GM21390 (cell line): ENCODE data around the gene CDK17.
"Not testable (repeated sequence)": the region's sequence is repeated elsewhere in the genome, so short reads cannot be mapped to it uniquely, and the experiment has no call there.

Source experiments
- ATAC-seq: cut with Tn5 transposase; IDR thresholded peaks from one replicate; pipeline ENCODE4 v1.9.1; 2021; ENCODE audit not compliant: unreplicated experiment

Gene CDK17

DNA sequence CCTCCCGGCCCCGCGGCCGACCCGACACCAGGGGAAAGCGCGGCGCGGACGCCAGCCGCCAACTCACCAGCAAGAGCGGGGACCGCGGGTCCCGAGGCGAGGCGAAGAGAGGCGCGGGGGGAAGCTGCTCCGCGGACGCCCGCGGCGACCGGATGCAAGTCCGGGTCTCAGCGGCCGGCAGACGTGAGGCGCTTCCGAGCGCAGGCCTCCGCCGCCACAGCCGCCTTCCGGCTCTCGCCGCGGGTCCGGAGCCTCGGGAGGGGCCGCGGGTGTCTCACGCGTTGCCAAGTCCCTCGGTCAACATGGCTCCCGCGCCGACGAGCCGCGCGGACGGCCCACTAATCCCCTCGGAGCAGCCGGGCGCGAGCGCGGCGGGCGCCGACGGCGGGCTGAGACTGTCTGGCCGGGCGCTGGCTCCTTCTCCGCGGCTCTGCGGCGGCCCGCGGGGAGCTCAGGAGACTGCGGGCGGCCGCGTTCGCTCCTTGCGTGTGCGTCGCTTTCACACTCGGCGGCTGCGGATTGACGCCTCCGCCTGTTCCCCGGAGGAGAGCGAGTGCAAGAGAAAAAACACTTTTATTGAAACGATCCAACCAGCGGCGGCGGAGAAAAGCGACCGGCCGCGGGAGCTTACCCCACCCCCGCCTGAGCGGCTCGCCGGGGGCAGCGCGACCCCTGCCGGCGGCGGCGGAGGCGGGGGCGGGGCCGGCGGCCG, at the start of gene CDK17:
Gene CDK17, minus strand, starts transcription at position 521 of the 712 bp plus-strand sequence. CDS start 65,603 bp downstream, outside the sequence.
- peak; percentile 54 for ATAC-seq

DNA sequence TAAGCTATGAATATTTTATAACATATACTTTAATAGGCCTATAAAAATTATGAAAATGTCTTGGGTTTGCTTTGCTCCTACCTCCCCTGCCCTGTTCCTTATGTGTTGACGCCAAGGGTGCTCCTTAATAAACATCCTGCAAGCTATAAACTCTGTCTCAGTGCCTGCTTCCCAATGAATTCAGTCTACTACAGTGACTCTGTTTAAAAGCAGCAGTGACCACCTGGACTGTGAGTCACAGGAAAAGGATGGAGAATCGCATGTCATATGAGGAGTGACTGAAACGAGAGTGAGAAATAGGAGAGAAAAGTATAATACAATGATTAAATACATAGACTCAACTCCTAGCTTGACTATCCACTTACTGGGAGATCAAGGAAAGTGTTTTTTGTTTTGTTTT, 48.1 kb upstream of the CDK17 start:
- ATAC-seq: no peak

DNA sequence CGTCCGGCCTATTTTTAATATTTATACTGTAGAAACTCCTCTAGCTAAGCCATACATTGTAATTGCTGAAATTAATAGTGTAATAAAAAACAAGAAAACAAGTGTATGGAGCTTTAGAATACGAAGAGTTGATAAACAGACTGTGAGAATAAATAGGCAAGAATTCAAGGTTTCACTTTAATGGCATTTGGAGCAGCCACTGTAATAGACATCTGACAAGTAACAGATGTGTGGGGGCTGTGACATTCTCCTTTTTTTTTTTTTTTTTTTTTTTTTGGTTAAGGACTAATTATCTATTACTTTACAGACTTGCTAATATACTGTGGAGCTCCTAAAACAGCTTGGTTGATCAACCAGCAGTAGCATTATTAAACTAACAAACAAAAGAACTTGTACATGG, 47.0 kb upstream of the CDK17 start:
- no peak for ATAC-seq

DNA sequence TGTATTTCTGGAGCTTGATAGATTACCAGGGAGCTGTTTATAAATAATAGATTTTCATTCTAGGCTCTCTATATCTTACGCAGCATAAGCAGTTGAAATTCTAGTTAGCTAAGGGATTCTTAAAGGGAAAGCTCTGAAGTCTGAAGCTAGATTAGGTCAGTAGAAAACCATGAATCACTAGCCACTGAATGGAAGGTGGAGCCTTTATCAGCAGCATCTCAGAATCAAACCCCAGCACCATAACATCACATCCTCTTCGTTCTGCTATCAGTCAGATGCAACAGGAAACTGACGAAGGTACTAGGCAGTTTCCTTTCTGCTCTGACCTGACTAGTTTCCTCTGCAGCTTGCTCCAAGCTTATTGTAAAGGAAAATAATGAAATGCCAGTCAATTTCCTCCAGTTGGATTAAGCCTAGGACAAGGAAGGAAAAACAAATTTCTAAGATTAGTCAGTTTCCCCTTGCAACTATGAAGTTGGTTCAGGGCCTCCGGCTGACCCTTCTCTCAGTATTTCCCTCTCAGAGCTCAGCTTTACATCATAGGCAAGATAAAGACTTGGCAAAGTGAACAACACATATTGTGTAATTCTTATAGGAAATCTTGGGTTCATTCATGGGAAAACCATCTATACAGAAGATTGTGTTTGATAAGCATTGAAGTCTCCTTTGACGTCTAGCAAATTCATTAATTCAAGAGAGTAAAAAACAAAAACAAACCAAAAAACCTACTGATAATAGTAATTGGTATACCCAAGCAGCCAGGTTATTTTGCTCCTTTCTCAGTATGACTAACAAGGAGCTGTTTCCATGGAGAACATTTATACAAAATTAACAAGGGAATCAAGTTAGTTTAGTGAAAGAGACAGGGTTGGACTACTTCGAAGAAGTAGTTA, 45.7 kb upstream of the CDK17 start:
- peak; percentile 99 for ATAC-seq

DNA sequence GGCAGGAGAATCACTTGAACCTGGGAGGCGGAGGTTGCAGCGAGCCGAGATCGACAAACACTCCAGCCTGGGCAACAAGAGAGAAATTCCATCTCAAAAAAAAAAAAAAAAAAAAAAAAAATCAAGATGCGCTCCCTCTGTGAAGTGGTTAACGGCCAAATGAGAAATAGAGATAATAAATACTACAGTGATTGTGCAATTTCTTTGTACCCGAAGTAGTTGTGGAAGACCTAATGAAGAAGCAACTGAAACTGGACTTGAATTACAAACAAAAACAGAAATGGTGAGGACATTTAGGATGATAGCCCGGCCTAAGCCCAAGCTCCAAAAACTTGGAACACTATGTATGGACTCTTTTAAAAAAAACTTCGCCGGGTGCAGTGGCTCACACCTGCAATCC, 44.2 kb upstream of the CDK17 start:
- no peak for ATAC-seq

DNA sequence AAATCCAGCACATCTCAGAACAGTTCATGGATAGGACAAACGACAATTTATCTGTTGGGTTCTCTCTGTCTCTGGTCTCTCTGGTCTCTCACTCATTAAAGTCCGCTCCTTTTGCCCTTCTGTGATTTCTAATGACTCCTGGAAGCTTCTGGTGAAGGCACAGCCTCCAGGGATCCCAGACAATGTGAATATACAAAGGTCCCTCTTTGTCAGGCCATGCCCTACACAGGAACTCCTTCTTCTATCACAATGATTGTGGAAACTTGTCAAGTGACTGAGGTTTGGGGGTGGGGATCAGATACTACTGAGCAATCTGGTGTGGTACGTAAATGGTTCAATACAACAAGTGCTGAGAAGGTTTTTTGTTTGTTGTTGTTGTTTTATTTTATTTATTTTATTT, 42.7 kb upstream of the CDK17 start:
- ATAC-seq: no peak

DNA sequence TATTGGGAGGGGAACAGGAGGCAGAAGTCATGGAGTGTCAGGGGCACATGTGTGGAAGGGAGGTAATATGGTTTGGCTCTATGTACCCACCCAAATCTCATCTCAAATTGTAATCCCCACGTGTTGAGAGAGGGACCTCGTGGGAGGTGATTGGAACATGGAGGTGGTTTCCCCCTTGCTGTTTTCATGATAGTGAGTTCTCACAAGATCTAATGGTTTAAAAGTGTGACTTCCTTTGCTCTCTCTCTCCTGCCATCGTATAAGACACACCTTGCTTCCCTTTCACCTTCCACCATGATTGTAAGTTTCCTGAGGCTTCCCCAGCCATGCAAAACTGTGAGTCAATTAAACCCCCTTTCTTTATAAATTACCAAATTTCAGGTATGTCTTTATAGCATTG, 41.6 kb upstream of the CDK17 start:
- ATAC-seq: no peak

DNA sequence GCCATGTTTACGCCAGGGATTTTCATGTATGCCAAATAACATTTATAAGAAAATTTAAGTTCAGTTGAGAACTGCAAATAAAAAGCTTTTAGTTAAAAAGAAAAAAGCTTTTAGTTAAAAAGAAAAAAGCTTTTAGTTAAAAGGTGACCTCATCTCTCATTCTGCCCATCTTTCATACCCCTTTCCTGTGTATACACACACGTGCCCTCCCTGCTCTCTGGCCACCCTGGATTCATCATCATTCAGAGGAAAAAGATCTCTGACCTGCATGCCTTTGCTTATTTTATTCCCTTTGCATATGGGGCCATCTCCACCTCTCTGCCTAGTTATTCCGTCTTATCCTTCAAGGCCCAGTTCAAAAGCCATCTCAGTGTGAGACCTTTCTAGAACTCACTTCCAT, 38.1 kb upstream of the CDK17 start:
- no peak for ATAC-seq

DNA sequence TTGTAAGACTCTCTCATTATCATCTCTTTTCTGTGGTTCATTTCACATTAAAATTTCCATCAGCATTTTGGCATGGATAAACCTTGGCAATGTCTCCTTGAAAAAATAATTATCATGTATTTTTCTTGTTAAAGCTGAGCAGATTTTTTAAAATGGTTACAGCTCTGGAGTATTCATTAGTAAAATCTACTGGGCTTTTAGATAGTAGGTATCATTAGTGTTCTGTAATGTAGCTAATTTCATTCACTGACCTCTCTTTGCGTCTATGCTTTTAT, 36.9 kb upstream of the CDK17 start:
- no peak for ATAC-seq

DNA sequence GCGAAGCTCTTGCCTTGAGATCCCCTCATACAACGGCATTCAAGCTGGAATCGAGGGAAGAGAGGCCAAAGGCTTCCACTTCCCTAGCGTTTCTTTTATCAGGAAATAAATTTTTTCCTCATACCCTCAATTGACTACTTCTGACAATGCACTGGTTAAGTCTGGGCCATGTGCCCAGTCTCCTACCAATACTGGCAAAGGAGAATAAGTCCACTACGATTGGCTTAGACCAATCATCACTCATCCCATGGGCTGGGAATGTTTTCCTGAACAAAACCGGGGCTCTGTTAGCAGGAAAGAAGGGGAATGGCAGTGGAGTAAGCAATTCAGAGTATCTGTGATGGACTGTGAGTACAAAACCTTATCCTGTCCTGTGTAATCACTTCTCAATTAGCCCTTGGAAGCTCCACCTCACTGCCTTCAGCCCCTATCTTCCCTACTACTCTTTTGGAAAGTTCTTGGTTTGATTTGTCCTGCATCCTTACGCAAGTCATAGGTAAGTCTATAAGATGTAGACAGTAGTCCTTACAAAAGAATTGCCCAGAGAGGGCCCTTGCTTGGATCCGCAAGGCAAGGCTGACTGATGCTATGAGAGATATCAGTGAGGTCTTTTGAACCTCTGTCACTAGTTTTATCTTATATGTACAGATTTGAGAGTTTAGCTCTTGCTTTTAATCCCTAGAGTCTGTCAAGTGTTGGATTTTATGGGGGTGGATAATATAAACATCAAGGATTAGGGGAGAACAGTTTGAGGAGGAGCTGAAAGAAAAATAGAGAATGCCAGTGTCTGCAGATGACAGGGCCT, 36.3 kb upstream of the CDK17 start:
- no peak for ATAC-seq

DNA sequence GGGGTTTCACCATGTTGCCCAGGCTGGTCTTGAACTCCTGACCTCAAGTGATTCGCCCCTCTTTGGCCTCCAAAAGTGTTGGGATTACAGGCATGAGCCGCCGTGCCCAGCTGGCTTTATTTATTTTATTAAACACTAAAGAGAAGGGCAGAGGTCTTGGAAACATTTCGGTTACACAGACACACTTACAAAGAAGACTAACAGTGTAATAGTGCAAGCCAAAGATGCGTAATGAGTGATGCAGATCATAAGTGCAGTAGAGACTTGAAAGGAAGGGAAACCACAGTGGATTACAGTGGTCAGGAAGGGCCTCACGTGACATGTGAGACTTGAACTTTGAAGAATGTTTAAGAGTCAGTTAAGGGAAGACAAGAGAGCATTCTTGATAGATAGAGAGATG, 33.9 kb upstream of the CDK17 start:
- peak; percentile 78 for ATAC-seq

DNA sequence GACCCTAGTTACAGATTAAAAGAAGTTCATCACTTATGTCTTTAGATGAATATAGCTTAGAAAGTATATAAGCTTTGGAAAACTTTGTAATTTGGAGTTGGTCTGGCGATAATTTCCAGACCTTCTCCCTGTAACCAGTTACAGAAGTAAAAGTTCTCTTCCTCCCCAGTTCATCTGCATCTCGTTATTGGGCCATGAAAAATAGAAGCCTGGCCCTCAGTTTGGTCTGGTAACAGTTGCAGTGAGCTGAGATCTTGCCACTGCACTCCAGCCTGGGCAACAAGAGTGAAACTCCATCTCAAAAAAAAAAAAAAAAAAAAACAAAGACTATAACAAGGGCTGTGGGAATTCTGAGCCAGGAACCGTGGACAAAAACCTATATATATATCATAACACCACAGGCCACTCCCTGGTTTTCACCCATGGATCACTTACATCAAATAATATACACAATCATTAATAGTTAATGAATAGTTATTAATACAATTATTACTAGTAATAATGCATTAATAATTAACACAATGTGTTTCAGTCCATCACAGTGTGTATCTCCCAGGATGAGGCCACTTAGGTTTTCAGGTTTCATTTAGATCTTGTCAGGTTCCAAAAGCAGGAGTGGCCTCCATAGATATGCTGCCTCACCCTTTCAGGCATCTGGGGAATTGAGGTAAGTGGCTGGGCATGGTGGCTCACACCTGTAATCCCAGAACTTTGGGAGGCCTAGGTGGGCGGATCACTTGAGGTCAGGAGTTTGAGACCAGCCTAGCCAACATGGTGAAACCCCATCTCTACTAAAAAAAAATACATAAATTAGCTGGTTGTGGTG, 32.5 kb upstream of the CDK17 start:
- ATAC-seq: not testable (repeated sequence)

DNA sequence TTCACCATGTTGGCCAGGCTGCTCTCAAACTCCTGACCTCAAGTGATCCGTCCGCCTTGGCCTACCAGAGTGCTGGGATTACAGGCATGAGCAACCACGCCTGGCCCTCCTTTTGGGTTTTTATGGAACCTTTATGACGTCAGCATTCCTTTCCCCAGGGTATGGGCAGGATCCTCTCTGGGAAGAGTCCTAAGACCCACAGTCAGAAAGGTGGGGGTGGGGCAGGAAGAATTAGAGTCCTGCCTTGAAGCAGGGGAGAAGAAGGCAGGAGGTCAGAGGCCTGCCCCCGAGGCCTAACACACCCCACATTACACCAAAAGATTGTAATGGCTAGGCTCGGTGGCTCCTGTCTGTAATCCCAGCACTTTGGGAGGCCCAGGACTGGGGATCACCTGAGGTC, 30.8 kb upstream of the CDK17 start:
- no peak for ATAC-seq

DNA sequence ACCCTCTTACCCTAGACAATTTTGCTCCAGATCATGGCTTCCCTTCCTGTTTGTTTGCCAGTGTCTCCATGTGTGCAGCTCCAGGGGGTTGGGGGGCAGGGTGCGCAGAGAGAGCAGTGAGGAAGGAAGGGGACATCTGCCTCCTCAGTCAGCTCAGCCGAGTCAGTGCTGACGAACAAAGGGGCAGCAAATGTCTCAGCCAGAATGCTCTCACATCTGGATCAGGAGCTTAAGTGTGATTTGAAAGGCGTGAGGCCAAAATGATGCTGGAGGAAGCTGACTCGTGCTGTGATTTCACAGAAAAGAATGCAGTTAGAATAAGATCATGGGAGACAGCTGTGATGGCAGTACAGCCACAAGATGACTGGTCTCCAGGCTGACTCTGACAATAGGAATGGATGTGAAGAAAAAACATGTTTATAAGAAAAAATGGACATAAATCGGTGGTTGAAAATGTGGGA, 27.1 kb upstream of the CDK17 start:
- no peak for ATAC-seq

DNA sequence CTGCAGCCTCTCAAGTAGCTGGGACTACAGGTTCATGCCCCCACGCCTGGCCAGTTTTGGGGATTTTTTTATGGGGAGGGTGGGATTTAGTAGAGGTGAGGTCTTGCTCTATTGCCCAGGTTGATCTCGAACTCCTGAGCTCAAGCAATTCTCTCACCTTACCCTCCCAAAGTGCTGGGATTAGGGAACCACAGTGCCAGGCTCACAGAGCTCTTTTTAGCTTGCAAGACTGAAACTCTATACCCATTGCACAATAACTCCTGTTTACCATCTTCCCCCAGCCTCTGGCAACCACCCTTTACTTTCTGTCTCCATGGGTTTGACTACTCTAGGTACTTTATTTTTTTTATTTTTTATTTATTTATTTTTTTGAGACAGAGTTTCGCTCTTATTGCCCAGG, 25.7 kb upstream of the CDK17 start:
- ATAC-seq: no peak

DNA sequence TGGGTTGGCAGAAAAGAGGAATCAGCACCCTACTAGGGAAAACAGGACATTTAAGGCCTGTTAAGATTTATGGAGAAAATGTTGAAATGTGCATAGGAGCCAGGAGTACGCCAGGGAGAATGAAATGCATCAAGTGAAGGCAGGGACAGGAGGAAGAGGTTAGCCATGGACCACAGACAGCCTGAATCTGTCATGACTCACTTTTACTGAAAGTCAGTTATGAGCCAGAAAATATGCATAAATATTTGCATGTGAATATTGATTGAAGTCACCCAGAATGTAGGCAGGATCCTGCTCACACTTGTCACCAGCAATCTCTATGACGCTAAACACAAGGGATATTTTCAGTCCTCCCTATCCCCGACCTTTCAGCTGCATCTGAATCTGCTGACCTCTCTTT, 25.1 kb upstream of the CDK17 start:
- peak; percentile 77 for ATAC-seq

DNA sequence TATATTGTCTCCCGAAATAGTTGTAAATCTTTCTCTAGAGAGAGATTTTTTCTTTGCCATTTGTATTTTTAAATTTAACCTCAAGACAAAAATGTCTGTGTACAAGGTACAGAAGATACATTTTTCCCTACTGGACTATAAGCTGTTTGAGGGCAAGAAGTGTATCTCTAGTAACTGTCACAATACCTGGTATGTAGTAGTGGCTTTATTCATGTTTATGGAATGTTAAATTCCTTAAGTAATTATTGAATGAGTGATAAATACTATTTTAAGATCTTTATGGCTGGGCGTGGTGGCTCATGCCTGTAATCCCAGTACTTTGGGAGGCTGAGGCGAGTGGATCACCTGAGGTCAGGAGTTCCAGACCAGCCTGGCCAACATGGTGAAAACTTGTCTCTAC, 24.4 kb upstream of the CDK17 start:
- ATAC-seq: no peak

DNA sequence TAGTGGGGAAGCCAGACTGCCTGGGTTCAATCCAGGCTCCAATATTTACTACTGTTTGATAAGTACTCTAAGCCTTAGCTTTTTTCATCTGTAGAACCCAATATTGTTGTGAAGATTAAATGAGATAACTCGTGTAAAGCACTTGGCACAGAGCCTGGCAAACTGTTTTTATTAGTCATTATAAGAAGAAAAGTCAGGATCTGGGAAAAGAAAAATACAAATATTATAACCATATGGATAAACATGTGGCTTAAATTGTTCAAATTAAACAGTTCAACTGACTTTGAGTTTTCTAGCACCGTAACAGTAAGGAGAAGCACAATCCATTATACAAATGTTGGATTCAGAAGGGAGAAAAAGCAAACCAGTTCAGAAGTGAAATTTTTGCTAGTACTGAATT, 22.0 kb upstream of the CDK17 start:
- no peak for ATAC-seq

DNA sequence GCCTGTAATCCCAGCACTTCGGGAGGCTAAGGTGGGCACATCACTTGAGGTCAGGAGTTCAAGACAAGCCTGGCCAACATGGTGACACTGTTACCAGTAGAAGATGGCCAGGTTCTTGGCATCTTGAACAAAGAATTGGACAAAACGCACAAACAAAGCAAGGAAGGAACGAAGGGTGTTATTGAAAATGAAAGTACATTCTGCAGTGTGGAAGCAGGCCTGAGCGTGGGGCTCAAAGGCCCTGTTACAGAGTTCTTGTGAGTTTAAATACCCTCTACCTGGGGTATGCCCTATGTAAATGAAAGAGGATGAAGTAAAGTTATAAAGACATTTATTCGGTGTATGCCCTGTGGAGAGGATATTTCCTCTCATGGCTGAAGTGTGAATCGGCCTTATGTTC, 20.8 kb upstream of the CDK17 start:
- ATAC-seq: no peak

DNA sequence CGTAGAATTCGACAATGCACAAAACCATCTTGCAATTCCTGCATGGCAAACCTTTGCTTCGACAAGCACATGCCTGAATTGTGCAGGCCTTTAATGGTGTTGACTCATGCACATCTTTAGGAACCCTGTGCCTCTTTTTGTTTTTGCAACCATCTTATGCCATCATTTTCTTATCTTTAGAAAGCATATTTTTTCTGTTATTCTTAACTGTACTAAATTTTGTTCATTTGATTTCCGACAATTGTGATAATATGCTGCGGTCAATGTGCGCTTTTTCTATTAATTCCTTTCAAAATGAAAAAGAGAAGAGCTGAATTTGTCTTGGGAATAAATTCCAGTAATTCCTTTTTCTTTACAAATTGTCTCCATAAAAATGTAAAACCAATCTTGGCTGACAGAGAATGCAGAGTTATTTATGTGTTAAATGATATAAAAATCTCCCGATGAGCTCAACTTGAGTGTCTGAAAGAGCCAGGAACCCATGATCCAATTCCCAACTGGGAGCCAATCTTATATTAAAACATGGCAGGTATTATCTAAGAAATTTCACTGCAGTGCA, 20.1 kb upstream of the CDK17 start:
- no peak for ATAC-seq
